HS-27A (cell line): ENCODE results near the gene CNKSR3.

Experiments
- DNase-seq: peaks from one replicate; pipeline ENCODE4 v3.0.0-alpha.2; 2012; ENCODE audit warnings: low read depth, missing footprints

CNKSR3 gene

GRCh38 chr6:154345811-154346210 lies 164.7 kb downstream of the CNKSR3 start:
- DNase-seq, result no peak

DNA sequence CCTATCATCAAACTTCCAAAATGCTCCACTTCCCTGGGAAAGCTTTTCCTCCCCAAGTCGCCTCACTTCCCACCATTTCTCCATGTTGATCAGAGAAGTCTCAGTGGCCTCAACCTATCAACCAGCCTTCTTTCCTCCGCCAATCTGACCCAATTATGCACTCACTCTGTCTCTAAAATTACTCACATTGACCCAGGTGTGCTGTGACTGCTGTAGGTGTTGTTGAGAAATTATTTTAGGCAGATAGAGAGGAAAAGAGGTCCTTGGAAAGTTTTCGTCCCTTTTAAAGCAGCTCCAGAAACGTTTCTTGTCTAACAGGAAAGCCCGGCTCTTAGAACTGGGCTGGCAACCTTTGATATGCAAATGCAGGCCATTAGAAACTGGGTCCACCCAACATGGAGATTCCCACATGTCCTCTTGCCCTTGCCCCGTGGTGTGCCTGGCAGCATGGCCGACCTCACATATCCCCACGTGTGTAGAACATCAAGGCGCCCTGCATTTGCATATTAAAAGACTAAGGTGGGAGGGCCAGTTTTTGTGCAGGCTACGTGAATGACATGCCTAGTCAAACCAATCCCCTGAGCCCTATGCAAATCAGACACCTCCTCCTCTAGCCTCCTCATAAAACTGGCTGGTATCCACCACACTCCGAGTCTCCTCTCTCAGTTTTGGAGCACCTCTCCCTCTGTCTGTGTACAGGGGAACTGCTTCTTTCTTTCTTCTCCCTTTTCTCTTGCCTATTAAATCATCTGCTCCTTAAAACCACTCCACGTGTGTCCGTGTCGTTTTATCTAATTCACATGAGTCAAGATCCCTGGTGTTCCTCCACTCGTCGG lies 166.8 kb downstream of the CNKSR3 start:
- no peak for DNase-seq

- DNase-seq, result no peak
These were observed 168.6 kb downstream of the CNKSR3 start for GRCh38 chr6:154341871-154342270.

DNA sequence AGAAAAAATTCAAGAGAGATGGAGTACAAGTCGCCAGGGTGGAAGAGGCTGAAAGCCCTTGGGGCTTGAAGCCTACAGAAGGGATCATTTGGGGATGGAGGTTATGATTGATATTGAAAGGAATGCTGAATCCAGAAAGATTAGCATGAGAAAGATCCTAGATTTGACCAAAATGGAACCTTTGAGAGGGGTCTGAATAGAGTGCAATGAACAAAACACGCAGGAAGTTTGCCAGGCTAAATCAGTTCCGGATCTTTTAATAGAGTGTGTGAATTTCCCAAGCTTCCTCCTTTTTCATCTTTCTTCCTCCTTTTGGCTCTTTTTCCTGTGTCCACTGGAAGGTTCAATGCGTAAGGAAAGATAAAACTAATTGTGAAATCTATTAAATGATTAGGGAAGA lies 169.1 kb downstream of the CNKSR3 start:
- DNase-seq, result no peak
